HG03095 (cell line): ENCODE results near the gene B4GALT1.
"Not testable (repeated sequence)": the region's sequence is repeated elsewhere in the genome, so short reads cannot be mapped to it uniquely, and the experiment has no call there.

Experiments
- ATAC-seq: cut with Tn5 transposase; IDR thresholded peaks from one replicate; pipeline ENCODE4 v1.9.1; 2021; ENCODE audit warnings: moderate library complexity; ENCODE audit not compliant: unreplicated experiment

The B4GALT1 gene

GRCh38 chr9:33185406-33185805 lies 18.3 kb upstream of the B4GALT1 start:
- ATAC-seq = no peak

DNA sequence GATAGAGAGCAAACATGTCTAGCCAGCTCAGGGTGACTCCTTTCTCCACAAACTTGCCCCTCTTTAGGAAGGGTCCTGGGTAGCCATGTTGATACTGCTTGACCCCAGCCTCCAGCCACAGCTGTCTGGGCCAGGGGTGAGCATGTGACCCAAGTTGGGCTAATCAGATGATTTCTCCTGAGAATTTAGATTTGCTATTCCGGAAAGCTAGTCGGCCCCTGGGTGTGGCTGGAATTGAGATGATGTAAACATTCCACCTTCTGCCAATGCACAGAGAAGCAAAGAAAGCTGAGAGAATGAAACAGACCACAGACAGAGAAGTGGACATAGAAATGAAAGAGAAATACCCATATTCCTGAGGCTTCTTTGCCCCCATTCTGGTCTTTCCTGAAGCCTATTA lies 17.8 kb upstream of the B4GALT1 start:
- ATAC-seq = no peak

- no peak for ATAC-seq
Observed at GRCh38 chr9:33182519-33182918, 15.4 kb upstream of the B4GALT1 start.

- no peak for ATAC-seq
Observed at GRCh38 chr9:33180526-33181184, 13.5 kb upstream of the B4GALT1 start.

- no peak for ATAC-seq
Observed at GRCh38 chr9:33178972-33179697, 12.0 kb upstream of the B4GALT1 start.

- no peak for ATAC-seq
Observed at GRCh38 chr9:33177639-33178038, 10.5 kb upstream of the B4GALT1 start.

DNA sequence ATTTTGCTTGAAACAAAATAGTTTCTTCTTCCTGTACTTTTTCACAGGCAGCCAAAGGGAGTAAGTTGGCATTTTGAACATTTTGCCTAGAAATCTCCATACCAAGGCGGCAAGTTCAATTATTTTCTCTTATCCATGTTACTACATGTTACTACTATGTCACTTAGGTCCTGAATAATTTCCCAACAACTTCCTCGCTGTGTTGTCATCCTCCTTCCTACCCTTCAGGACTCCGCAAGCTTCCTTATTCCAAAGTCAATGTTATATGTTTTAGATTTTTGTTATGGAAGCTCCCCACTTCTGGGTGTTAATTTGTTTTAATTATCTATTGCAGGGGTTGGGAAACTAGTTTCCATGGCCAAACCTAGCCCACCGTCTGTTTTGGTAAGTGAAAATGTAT lies 9.9 kb upstream of the B4GALT1 start:
- ATAC-seq = no peak

- no peak for ATAC-seq
Observed at GRCh38 chr9:33175649-33176325, 8.7 kb upstream of the B4GALT1 start.

DNA sequence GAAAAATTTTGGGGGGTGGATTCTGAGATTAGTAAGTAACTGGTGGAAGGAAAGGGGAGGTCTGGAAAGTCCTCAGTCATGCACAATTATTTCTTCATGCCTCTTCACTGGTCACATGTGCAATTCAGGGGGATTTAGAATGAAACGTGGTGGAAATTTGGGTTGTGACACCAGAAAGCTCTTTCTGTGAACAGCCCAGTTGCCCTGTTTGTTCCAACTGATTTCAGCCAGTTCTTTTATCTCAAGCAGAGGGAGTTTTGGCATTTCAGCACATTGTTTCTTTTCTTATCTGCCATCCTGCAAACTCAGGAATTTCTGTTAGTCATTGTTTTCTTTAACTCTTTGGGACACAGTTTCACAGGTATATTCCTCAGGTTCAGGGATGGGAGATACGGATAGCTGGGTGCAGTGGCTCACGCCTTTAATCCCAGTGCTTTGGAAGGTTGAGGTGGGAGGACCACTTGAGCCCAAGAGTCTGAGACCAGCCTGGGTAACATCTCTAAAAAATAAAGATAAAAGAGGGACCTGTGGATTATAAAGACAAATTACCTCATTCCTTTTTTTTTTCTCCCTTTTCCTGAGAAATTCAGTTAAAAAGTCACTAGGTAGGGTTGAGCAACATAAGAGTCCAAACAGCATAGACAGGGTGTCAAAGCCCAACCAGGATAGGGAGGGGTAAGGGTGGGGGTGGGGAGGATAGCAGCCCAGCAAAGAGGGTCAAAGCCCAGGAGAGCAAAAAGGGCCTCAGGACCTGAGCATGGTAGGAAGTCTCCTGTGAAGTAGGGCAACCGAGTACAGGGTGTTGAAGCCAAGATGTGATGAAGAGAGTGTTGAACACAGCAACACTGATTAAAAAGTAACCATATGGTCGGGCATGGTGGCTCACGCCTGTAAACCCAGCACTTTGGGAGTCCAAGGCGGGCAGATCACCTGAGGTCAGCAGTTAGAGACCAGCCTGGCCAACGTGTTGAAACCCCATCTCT lies 5.4 kb upstream of the B4GALT1 start:
- ATAC-seq = no peak

DNA sequence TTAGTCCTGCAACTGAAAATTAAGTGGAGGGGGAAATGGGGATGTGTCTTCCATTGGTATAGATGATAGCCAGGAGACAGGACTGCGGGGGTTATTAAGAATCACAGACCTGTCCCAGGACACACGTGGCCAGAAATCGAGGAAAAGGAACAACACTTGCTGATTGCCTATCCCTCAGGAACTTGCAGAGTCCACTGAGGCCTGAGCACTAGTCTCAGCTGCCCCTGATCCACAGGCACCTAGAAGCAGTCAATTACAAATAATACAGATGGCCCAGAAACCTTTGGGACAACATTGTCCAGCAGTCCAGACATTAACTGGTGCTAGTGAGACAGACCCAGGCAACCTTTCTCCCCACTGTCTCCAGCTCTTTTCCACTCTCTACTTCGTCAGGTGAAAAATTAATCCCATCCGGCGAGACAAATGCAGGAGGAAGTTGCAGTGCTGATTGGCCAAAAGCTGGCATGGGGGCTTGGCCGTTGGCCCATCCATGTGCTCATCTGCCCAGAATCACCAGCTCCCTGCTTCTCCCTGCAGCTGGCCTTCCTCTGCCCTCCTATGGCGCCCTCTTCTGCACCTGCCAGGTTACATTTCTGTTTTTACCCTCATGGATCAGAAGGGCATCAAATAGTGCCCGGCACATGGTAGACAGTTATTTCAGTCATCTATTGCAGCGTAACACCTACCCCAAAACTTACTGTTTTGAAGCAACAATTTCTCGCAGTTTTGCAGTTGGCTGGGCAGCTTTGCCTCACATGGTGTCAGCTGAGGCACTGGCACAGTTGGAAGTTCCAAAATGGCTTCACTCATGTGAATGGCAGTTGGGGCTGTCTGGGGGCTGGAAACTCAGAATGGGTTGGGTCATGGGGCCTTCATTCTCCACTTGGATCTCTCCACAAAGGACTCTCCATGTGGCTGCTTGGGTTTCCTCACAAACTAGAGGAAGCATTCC lies 3.6 kb upstream of the B4GALT1 start:
- ATAC-seq = no peak

DNA sequence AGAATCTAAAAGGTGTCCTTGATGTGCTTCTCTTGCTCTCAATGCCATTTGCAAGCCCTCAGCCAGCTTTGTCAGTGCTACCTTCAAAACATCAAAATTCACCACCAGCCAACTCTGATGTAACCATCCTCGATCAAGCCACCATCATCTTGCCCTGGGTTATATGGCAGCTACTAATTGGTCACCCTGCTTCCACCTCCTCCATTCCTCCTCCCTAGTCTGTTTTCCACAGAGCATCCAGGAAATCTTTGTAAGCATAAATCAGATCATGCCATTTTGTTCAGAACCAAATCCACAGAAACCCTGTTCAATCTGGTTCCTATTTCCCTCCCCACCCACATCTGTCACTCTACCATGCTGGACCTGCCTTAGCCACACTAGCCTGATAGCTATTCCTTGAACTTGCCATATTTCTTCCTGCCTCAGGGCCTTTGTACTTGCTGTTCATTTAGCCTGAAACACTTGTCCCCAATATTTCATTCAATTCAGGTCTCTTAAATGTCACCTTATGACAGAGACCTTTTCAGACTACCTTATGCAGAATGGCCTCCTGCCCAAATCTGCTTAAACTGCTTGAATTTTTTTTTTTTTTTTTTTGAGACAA lies 1.9 kb upstream of the B4GALT1 start:
- ATAC-seq = no peak

DNA sequence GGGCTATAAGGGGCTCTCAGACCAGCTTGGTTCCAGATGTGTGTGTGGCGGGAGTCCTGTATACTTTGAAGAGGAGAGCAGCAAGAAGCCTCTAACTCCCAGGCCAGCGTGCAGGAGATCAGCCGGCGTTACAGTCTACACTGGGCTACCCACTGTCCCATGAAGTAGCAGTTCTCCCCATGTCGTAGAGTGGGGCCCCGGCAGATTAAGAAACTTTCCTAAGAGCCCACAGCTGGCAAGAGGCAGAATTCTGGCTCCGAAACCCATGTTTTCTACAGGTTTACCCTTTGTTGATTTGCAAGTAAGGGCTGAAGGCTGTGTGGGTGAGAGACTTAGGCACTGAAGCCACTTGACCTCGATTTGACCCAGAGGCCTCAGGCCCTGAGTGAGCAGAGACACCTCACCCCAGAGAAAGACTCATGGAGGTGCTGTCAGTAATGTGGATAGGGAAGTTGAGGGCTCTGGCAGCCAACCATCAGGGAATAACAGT lies 881 bp upstream of the B4GALT1 start:
- no peak for ATAC-seq

DNA sequence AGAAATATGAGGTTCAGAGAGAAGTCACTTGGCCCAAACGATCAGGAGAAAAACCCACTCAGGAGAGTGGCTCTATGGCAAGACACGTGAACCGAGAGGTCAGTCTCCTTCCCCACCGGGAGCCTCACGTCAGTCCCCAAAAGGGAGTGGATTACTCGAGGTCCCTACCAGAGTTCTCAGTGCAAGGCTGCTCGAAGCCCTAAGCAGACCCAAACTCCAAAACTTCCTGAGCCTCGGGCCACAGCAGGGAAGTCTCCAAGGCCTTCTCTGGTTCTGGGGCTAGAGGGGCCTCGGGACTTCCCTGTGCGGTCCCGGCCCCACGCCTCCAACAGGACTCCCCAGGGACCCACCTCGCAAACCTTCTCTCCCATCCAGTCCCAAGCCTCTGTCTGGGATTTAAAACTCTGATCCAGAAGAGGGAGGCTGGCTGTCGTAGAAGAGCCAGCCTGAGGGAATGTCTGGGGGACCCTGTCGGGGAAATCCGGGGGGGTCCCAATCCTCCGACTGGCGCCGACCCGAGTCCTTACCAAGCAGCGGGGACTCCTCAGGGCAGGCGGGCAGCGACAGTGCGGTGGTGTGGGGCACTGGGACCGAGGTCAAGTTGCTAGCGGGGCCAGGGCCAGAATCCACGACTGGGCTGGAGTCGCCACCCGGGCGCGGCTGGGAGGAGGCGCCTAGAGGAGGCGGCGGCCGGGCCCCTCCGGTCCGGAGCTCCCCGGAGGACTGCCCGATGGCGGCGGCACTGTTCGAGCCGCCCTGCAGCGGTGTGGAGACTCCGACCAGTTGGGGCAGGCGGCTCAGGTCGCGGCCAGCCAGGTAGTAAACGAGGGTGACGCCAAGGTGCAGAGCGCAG lies 679 bp downstream of the B4GALT1 start:
- peak; percentile 0 for ATAC-seq

- no peak for ATAC-seq
Observed at GRCh38 chr9:33165263-33166151, 1.6 kb downstream of the B4GALT1 start.

GRCh38 chr9:33164921-33165262 lies 2.2 kb downstream of the B4GALT1 start:
- not testable (repeated sequence) for ATAC-seq

DNA sequence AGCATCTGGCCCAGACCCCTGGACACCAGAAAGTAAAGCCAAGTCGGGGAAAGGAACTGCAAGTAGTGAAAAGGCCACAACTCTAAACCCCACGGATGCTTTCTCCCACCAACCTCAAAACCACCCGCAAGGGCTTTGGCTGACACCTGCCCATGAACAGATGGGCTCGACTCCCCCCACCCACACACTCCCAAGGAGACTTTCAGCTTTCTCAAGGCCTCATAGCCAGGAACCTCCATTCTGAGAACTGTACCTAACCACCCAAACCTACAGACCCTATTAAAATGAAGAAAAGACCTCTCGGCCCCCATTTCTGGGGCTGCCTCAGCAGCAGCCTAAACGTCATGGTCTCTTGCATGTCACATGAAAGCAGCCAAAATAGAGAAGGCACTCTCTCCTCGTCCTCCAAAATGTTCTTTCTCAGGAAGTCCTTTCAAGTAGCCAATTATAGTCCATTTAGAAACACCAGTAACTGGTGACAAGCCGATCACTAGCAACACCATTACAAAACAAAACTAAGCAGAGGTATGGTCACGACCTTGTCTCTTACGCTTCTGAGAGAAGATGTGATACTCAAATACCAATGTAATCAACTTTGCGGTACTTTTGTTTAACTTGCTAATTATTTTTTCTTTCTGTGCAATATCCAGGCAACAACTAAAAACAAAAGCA lies 2.9 kb downstream of the B4GALT1 start:
- ATAC-seq = peak; percentile 24
